Heart left ventricle (tissue), 16 donors: ENCODE data around the gene CCDC87. TPM values are rescaled to one million over a fixed set of nuclear protein-coding genes. Genes with fewer than 3 reads are reported as not detected.

Source experiments
- ATAC-seq, 4 donors: fragments of 200-7000 bp; cut with Tn5 transposase; one replicate each; pipeline ENCODE4 v1.9.1; 2020 to 2022; ENCODE audit warnings: moderate library complexity in 4 of 4, mild to moderate bottlenecking in 3 of 4, moderate number of reproducible peaks in 1 of 4
- DNase-seq, 5 donors: peaks; one replicate each; pipeline ENCODE4 v3.0.0-alpha.2; 2020
- H3K27ac ChIP-seq, 12 donors: fragments of 200-600 bp; sonication (generic) in 4 of 12; one replicate each; pipeline versions ENCODE4 v1.5.0 to v1.8.0; 2016 to 2022; ENCODE audit warnings: mild to moderate bottlenecking in 2 of 12
- H3K27me3 ChIP-seq, 9 donors: fragments of 200-600 bp; sonication (generic) in 2 of 9; one replicate each; pipeline versions ENCODE4 v1.5.1 to v1.8.0; 2016 to 2022; ENCODE audit warnings: mild to moderate bottlenecking in 3 of 9
- H3K36me3 ChIP-seq, 9 donors: fragments of 200-600 bp; sonication (generic) in 2 of 9; one replicate each; pipeline versions ENCODE4 v1.5.0 to v1.8.0; 2018 to 2022; ENCODE audit warnings: mild to moderate bottlenecking in 2 of 9
- H3K4me1 ChIP-seq, 12 donors: fragments of 200-600 bp; sonication (generic) in 4 of 12; one replicate each; pipeline versions ENCODE4 v1.5.0 to v1.8.0; 2016 to 2022; ENCODE audit warnings: mild to moderate bottlenecking in 3 of 12
- H3K4me3 ChIP-seq, 12 donors: fragments of 200-600 bp; sonication (generic) in 4 of 12; one replicate each; pipeline versions ENCODE4 v1.5.0 to v1.8.0; 2017 to 2022; ENCODE audit warnings: mild to moderate bottlenecking in 9 of 12, moderate library complexity in 4 of 12
- H3K9me3 ChIP-seq, 12 donors: fragments of 200-600 bp; sonication (generic) in 4 of 12; one replicate each; pipeline versions ENCODE4 v1.5.0 to v1.8.0; 2016 to 2022; ENCODE audit warnings: mild to moderate bottlenecking in 1 of 12
- POLR2A ChIP-seq, 2 donors: fragments of 450-650 bp; IDR thresholded peaks; one replicate each; pipeline ENCODE4 v1.6.1; 2017; ENCODE audit warnings: antibody characterized with exemption in 2 of 2, mild to moderate bottlenecking in 2 of 2, moderate library complexity in 2 of 2
- WGBS, 4 donors: extraction: QIAGEN DNeasy Blood & Tissue Kit in 2 of 4; methylation state at CpG; one replicate each; pipeline versions ENCODE4 v1.1.5 to v1.1.7; 2013 to 2018; 5-methylcytosine and 5-hydroxymethylcytosine counted together
- intact Hi-C, 10 donors: fragments of 100-400 bp; cut with DNase I; formaldehyde crosslinking; loops; one replicate each; pipeline versions ENCODE4 v1.11.1 to v1.14.2; 2022
- polyA plus RNA-seq, 2 donors: library from polyadenylated mRNA; stranded (reverse); fragments of 200-250 nt; gene quantifications; one replicate each; pipeline ENCODE4 v1.2.3, GENCODE V29; 2013
- total RNA-seq, 9 donors: library from RNA; depleted of rRNA in 2 of 9; stranded (reverse); fragments of >200 nt in 2 of 9; fragmentation: NEBNext Ultra II Directional in 3 of 9; extraction: Animal tissue kit (Norgen Biotek cat#: 25700) in 3 of 9; gene quantifications; one replicate each; pipeline versions ENCODE4 v1.1.0 to v1.2.4, GENCODE V29; 2016 to 2023
- TF ChIP-seq, protein P1 (sequence below), 12 donors: fragments of 200-600 bp; sonication (generic) in 4 of 12; IDR thresholded peaks; one replicate each; pipeline versions ENCODE4 v1.5.0 to v1.8.0; 2018 to 2022; ENCODE audit warnings: antibody characterized with exemption in 12 of 12, mild to moderate bottlenecking in 5 of 12
- donor health status: ischemic (EF 13 %, LVEDD 7.1; RV severe dilation, severe dysfunction).
- donor health status: healthy with polysubstance abuse.
- donor health status: DM: no; HTN: yes; CAD: no.
- donor health status: DM: no; HTN: no; CAD: no.
- donor health status: ischemic (EF 25% LVEDD 6.9; RV normal size, moderate dysfunction).
- donor health status: ischemic (EF 25% LVEDD 5.7; RV mildly dilated, moderate dysfunction).
- donor health status: healthy.
- donor health status: DM: yes; HTN: yes; CAD: no.
- donor health status: ischemic (EF 35%, LVEDD 5.7; RV mildly dilated, moderate dysfunction).
- donor health status: nonischemic (EF 11% LVEDD 7.7; RV severe dilation, severe dysfunction).
- donor health status: DM: yes; HTN: yes; CAD: no.
- donor health status: PGD.
- donor health status: ischemic (EF 29% LVEDD 5.4; RV normal size, mild dysfunction).
- donor health status: nonischemic (EF 23%, LVEDD 6.1; RV moderate dilation, normal function).

The CCDC87 gene
- total and polyA plus RNA-seq, 11 donors: 0.14 to 0.63 (median 0.25) TPM

GRCh38 chr11:66561178-66561974 is 31.5 kb downstream of the CCDC87 start:
- TF ChIP-seq POLR2A (IDR thresholded peaks at IDR 0.05): no peak
- TF ChIP-seq, protein P1, sequence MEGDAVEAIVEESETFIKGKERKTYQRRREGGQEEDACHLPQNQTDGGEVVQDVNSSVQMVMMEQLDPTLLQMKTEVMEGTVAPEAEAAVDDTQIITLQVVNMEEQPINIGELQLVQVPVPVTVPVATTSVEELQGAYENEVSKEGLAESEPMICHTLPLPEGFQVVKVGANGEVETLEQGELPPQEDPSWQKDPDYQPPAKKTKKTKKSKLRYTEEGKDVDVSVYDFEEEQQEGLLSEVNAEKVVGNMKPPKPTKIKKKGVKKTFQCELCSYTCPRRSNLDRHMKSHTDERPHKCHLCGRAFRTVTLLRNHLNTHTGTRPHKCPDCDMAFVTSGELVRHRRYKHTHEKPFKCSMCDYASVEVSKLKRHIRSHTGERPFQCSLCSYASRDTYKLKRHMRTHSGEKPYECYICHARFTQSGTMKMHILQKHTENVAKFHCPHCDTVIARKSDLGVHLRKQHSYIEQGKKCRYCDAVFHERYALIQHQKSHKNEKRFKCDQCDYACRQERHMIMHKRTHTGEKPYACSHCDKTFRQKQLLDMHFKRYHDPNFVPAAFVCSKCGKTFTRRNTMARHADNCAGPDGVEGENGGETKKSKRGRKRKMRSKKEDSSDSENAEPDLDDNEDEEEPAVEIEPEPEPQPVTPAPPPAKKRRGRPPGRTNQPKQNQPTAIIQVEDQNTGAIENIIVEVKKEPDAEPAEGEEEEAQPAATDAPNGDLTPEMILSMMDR (IDR thresholded peaks at IDR 0.05): no peak
- Histone ChIP-seq H3K9me3 (no peaks in the 10 kb centered on the region), H3K27me3 (peaks cover 0 to 19% (median under 1%) of the 10 kb centered on the region in 9 donors), H3K36me3 (peaks cover 0 to 13% (median 0%) of the 10 kb centered on the region in 9 donors), H3K4me1 (peaks cover 0 to 8% (median 6%) of the 10 kb centered on the region in 12 donors), H3K27ac (no peak overlapping the region), H3K4me3 (no peak overlapping the region)
- no peak for DNase-seq
- no peak for ATAC-seq
- intact Hi-C loops: loop anchor here in 1 of 10 donors (10.0 kb wide), 1 partner anchor 273 kb away; no protein-coding TSS in a partner anchor
- WGBS, 4 donors: 79 to 86% (median 80%) methylated on average over 13 to 14 of the region's 14 CpGs

- ATAC-seq: no peak
- peaks cover 0 to 19% (median 3%) of the 10 kb centered on the region in 9 donors for H3K27me3 ChIP-seq
- TF ChIP-seq, protein P1 (IDR thresholded peaks at IDR 0.05): no peak
- no peak for TF ChIP-seq POLR2A (IDR thresholded peaks at IDR 0.05)
- DNase-seq: no peak
- no peak overlapping the region for H3K27ac ChIP-seq
- H3K4me1 ChIP-seq: peaks cover 0 to 8% (median 6%) of the 10 kb centered on the region in 12 donors
- H3K9me3 ChIP-seq: no peaks in the 10 kb centered on the region
- no peak overlapping the region for H3K4me3 ChIP-seq
- peaks cover 0 to 3% (median 0%) of the 10 kb centered on the region in 9 donors for H3K36me3 ChIP-seq
- intact Hi-C loops: loop anchor here in 1 of 10 donors (10.0 kb wide), 1 partner anchor 275 kb away; no protein-coding TSS in a partner anchor
- WGBS, 4 donors: 75 to 85% (median 80%) methylated on average over 19 to 27 of the region's 27 CpGs
Observed at GRCh38 chr11:66559866-66560676, 32.8 kb downstream of the CCDC87 start.

DNA sequence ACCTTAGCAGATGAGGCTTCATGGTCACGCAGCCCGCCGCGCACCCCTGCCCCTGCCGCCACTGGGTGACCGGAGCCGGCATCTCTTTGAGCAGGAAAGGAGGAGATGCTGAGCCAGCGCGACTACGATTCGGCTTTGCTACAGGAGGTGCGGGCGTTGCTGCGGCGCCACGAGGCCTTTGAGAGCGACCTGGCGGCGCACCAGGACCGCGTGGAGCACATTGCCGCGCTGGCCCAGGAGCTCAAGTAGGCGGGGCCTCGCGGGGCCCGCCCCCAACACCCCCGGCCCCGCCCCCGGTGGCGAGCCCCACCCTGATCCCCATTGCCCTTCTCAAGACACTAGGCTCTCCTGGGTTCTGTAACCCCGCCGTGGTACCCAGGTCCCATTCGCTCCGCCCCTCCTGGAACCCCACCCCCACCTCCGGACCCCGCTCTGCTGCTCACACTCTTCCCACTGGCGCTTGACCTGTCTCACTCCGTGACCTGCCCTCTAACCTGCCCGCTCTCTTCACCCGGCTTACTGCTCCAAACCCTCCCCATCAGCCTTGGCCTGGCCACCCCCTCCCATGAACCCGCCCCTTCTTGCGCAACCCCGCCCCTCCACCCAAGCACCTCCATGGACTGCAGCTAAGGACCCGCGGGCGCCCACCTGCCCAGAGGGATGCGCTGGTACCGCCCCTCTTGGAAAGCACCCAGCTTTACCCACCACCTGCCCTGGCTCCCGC is 33.6 kb downstream of the CCDC87 start:
- Histone ChIP-seq H3K36me3 (peaks cover 0 to 3% (median 0%) of the 10 kb centered on the region in 9 donors), H3K4me3 (peak overlapping the region in 4 of 12 donors; percentile 7 to 21 (median 12)), H3K4me1 (peaks cover 0 to 8% (median 6%) of the 10 kb centered on the region in 12 donors), H3K9me3 (no peaks in the 10 kb centered on the region), H3K27me3 (peaks cover 0 to 19% (median 3%) of the 10 kb centered on the region in 9 donors), H3K27ac (no peak overlapping the region)
- intact Hi-C loops: no loop called here
- TF ChIP-seq POLR2A (IDR thresholded peaks at IDR 0.05): no peak
- TF ChIP-seq, protein P1 (IDR thresholded peaks at IDR 0.05): no peak
- ATAC-seq (peak in 2 of 4 donors; percentile 38 to 48), DNase-seq (peak in 1 of 5 donors; percentile 54)
- 10 to 18% (median 14%) methylated on average over 17 to 50 of the region's 50 CpGs for WGBS, 4 donors
